Stimulated activated CD8-positive, alpha-beta memory T cell treated with anti-CD3 and anti-CD28 coated beads, Interleukin-4, amount 100 ng/mL, for 4 hours (primary cell): Measurements from ENCODE around the gene PTPRK.

Experiments used
- DNase-seq, 2 donors: peaks; one replicate each; pipeline ENCODE4 v3.0.0-alpha.2; 2020; ENCODE audit warnings: low read depth in 2 of 2, low spot score in 1 of 2

PTPRK gene

GRCh38 chr6:128516514-128516898 lies 3.9 kb downstream of the PTPRK start:
- no peak for DNase-seq

GRCh38 chr6:128515550-128516513 lies 4.6 kb downstream of the PTPRK start:
- DNase-seq: no peak

- no peak for DNase-seq
These were observed 6.5 kb downstream of the PTPRK start for GRCh38 chr6:128513878-128514277.

- DNase-seq: no peak
These were observed 8.1 kb downstream of the PTPRK start for GRCh38 chr6:128512296-128512695.

- no peak for DNase-seq
These were observed 8.9 kb downstream of the PTPRK start for GRCh38 chr6:128511506-128511905.

- DNase-seq: no peak
These were observed 10.7 kb downstream of the PTPRK start for GRCh38 chr6:128509709-128510108.

- no peak for DNase-seq
These were observed 11.7 kb downstream of the PTPRK start for GRCh38 chr6:128508588-128509296.

GRCh38 chr6:128507337-128508310 lies 12.8 kb downstream of the PTPRK start:
- no peak for DNase-seq

- DNase-seq: no peak
These were observed 14.8 kb downstream of the PTPRK start for GRCh38 chr6:128505603-128506002.

- no peak for DNase-seq
These were observed 16.3 kb downstream of the PTPRK start for GRCh38 chr6:128504003-128504654.

GRCh38 chr6:128500749-128501600 lies 19.4 kb downstream of the PTPRK start:
- DNase-seq: no peak

GRCh38 chr6:128500014-128500413 lies 20.4 kb downstream of the PTPRK start:
- DNase-seq: no peak

- DNase-seq: no peak
These were observed 21.2 kb downstream of the PTPRK start for GRCh38 chr6:128499079-128499731.

GRCh38 chr6:128498234-128498633 lies 22.2 kb downstream of the PTPRK start:
- DNase-seq: no peak

GRCh38 chr6:128495536-128496333 lies 24.7 kb downstream of the PTPRK start:
- no peak for DNase-seq

- DNase-seq: no peak
These were observed 26.0 kb downstream of the PTPRK start for GRCh38 chr6:128494440-128494839.

GRCh38 chr6:128493877-128494276 lies 26.5 kb downstream of the PTPRK start:
- DNase-seq: no peak

- no peak for DNase-seq
These were observed 28.0 kb downstream of the PTPRK start for GRCh38 chr6:128492386-128492785.
